ENCODE measurements around the gene PLA2G15.
A peak's percentile ranks its signal among the peaks of the same experiment; 100 is the strongest.

PLA2G15 gene

DNA sequence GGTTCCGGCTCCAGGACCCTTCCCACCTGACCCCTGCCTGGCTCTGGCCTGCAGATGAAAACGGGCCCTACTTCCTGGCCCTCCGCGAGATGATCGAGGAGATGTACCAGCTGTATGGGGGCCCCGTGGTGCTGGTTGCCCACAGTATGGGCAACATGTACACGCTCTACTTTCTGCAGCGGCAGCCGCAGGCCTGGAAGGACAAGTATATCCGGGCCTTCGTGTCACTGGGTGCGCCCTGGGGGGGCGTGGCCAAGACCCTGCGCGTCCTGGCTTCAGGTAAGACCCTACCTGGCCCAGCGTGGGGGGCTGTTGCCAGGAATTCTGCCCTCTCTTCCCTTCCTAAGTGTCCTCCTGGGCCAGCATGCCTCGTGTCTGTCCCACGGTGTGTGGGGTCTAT is 10.5 kb downstream of the PLA2G15 start:
- DNase-seq: no peak

DNA sequence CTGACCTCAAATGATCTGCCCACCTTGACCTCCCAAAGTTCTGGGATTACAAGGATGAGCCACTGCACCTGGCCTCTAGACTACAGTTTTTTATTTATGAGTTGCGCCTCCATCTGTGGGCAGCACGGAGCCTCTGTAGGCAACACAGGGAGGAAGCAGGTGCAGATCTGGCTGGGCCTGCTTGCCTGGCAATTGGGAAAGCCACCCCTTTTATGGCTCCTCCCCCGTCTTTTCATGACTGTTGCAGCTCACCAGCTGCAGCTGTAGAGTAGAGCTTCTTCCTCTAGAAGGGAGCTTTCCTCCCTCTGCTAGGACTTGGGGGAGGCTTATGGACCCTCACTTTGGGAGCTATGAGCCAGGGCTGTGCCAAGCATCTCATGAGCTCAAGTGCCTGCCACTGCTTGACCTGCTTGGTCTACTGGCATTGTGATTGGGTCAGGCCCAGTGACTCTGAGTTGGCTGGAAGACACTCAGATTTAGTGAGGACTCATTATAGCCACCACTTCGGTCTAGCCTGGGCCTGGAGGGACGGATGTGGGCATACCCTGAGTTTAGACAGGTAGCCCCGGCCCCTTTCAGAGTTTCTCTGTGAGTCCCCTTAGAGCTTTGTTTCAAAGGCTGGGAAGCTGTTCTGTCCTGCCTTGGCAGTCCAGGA is 12.2 kb downstream of the PLA2G15 start:
- DNase-seq: no peak

DNA sequence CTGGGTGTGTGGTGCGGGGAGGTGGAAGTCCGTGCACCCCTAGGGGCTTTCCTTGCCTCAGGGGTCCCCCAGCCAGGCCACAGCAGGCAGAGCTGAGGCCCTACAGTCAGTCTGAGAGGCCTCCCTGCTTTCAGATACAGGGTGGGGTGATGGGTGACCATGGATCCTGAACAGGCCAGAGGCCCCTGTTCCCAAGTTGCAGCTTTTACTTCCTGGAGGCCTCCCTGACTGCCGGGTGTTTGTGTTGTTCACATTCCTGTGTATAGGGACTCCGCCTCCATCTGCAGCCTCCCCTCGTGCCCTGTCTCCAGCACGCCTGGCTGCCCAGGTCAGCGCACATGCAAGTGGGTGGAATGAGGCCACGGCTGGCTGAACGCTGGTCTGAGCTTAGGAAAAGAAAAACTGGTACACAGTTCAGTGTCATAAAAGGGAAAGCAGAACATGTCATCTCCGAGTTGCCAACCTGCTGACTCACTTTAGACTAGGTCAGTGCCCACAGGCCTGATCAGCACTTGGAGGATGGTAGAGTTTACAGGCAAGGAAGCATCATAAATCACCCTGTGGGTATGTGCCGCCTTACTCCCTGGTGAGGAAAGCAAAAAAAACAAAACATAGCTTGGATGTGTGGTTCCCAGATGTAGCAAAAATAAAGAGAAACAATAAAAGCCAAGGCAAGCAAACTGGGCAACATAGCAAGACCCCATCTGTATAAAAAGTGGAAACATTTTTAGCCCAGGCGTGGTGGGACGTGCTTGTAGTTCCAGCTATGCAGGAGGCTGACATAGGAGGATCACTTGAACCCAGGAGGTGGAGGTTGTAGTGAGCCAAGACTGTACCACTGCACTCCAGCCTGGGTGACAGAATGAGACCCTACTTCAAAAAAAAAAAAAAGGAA is 13.0 kb downstream of the PLA2G15 start:
- DNase-seq: no peak

DNA sequence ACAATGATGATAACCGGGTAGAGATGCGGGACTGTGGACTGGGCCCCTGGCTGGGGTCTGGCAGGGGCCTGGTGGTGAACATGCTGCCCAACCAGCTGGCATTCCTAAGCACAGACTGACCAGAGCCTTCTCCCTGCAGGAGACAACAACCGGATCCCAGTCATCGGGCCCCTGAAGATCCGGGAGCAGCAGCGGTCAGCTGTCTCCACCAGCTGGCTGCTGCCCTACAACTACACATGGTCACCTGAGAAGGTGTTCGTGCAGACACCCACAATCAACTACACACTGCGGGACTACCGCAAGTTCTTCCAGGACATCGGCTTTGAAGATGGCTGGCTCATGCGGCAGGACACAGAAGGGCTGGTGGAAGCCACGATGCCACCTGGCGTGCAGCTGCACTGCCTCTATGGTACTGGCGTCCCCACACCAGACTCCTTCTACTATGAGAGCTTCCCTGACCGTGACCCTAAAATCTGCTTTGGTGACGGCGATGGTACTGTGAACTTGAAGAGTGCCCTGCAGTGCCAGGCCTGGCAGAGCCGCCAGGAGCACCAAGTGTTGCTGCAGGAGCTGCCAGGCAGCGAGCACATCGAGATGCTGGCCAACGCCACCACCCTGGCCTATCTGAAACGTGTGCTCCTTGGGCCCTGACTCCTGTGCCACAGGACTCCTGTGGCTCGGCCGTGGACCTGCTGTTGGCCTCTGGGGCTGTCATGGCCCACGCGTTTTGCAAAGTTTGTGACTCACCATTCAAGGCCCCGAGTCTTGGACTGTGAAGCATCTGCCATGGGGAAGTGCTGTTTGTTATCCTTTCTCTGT is 14.0 kb downstream of the PLA2G15 start:
- DNase-seq: no peak

DNA sequence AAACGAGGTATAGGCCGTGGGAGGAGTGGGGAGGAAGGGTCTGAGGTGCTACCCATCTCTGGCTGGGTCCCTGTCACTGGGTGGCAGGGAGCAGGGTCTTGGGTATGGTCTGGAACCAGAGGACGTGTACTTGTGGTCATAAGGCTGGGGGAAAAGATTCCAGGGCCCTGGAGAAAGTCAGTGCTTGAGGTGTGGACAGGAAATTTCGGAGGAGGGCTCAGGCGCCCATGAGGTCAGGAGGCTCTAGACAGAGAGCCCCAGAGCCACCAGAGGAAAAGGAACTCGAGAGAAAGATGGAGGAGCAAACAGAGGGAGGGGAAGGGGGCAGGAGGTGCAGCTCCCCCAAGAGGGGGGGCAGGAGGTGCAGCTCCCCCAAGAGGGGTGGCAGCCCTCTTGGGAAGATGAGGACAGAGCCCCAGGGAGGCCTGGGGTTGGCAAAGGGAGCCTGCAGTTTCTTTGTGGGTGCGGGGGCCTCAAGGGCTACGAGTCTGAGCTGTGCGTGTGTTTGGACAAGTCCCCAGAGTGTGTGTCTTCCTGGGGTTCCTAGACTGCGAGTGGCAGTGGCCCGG is 18.5 kb downstream of the PLA2G15 start:
- DNase-seq: no peak

DNA sequence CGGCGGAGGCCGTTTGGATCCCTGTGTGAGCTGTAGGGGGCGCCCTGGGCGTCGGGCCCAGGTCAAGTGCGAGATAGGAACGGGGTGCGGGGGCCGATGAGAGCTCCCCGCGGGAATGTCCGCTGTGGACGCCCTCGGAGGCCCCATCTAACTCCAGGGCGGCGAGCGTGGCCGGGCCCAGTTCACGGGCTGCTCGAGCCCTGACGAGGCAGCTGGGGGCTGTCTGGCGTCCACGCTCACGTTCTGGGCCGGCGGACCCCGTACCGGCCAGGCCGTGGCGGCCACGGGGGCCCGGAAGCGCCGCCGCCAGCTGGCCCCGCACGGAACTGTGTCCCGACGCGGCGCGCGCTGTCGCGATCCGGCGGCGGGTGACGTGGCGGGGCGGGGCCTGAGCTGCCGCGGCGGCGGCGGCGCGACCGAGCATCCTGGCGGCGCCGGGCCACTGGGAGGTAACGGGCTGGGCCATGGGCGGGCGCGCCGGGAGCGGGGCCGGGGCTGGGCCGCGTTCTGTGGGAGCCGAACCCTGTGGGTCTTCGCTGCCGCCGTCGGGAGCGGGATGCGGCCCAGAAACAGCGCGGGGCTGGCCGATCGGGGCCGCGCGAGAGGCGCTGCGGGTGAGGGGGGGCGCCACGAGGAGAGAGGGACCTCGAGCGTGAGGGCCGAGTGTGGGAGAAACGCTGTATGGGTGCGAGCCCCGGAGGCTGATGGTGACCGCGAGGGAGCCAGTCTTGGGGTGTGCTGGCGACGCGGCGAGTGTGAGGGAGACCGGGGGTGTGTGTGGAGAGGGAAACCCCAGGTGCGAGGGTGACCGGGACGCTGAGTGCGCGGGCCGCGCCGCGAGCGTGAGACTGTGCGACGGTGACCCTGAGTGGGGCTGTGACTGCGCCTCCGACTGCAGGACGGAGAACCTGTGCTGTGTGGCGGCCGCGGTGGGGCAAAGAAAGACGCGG is 19.2 kb downstream of the PLA2G15 start, which contains the start of gene SLC7A6:
Gene SLC7A6 (plus strand): TSS at position 399 of the 950 bp plus-strand sequence. CDS start 10,201 bp downstream, outside the sequence.
- peak; percentile 87 for DNase-seq

DNA sequence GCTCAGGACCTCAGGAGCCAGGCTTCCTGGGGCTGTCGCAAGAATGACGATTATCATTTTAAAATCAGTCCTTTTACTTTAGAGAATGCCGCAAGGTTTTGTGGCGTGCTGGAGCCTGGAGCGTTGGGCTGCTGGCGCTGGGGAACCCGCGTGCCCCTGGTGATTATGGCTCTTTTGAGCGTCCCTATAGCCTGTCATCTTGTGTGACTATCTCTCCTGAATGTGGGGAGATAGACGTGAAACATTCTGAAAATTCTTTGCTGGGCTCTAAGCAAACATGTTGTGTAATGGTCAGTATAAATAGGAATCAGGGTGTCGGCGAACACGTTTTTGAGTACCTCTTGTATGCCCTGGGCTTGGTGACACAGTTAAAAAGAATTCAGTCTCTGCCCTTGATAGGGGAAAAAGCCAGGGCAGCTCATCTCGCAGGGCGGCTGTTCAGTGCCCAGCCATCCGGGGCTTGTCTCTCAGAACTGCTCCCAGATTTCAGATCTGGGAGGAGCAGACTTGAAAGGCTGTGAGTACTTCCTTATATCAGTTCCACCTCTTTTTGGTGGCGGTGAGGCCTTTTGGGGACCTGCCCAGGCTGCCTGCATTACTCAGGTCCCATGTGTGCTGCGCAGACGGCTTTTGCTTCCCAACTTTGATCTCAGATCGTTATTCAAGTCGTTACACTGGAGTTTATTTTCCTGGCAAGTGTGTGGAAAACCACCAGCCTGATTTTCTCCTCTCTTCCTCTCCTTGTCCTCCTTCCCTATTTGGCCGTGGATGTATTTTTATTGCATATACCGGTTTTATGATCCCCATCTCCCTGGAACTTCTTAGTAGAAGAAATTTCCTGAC is 20.1 kb downstream of the PLA2G15 start:
- peak; percentile 55 for DNase-seq

DNA sequence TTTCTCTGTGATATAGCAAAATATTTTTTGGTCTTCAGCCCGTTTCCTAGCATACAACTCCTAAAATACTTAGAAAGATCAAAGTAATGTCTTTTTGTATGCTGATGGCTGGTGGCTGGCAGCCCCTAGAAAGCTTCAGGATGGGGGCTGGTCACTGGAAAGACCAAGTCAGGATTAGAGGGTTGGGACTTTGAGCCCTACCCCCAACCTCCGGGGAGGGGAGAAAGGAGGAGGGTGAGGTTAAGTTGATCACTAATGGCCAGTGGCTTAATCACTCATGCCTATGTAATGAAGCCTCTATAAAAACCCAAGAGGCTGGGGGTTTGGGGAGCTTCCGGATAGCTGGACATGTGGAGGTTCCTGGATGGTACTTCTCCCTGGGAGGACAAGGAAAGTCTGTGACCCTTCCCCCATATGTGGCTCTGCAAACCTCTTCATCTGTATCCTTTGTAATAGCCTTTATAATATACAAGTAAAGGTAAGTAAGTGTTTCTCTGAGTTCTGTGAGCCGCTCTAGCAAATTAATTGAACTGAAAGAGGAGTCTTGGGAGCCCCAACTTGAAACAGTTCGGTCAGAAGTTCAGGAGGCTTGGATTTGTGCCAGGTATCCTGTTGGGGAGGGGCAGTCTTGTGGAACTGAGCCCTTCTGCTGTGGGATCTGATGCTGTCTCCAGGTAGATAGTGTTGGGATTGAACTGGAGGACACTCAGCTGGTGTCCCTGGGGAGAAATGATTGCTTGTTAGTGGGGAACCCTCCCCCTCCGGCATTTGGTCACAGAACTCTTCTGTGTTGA is 22.6 kb downstream of the PLA2G15 start:
- no peak for DNase-seq

DNA sequence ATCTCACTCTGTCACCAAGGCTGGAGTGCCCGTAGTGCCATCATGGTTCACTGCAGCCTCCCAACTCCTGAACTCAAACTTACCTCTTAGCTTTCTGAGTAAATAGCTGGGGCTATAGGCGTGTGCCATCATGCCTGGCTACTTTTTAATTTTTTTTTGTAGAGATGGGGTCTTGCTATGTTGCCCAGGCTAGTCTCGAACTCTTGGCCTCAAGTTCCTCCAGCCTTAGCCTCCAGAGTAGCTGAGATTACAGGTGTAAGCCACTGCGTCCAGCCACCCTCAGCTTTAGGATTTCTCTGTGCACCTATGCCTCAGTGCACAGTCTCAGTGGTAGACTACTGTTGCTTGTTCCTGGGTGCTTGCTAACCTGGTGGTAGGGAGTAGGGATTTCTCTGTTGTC is 24.6 kb downstream of the PLA2G15 start:
- no peak for DNase-seq

DNA sequence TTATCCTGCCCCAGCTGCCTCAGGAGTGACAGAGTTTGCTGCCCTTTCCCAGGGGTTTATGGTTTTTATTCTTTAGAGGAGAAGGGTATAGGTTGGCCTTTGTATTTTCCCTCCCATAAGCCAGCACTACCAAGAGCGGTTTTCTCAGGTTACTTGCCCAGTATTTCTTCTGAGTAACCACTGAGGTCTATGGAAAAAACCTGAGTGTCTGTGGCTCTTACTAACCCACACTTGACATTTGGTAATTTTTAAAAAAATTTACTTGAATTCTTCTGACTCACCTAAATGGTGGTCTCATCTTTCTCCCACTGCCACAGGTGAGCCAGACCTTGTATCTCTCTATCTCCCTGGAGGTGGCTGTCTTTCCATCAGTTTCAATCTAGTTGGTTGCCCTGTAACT is 25.2 kb downstream of the PLA2G15 start:
- no peak for DNase-seq

DNA sequence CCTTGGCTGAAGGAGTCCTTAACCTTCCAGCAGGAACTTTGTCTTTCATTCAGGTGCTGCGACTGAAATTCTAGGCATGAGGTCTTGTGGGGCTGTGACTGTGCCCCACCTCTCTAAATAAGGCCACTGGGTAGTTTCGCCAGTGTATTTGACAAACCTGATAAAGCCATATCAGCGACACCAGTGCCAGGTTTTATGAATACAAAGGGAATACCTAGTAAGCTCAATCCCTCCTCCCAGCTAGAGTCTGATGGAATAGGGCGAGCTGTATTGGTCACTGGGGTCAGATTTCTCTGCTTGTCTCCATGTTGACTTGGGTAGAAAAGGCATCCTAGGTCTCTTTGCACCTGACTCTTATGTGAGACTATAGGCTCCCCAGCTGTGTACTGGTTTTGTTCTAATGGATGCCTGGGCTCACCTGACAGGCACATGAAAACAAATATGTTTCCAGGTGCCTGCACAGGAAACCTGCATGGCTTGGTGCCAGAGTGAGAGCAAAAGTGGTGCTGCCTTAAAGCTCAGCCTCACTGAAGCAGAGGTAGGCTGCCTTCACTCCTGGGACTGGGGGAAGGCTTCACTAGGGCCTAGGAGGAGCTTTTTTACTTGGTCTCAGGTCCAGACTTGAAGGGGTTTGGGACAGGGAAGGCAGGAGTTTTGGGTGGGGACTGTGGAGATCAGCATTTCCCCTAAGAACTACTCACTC is 27.5 kb downstream of the PLA2G15 start:
- peak; percentile 34 for DNase-seq

DNA sequence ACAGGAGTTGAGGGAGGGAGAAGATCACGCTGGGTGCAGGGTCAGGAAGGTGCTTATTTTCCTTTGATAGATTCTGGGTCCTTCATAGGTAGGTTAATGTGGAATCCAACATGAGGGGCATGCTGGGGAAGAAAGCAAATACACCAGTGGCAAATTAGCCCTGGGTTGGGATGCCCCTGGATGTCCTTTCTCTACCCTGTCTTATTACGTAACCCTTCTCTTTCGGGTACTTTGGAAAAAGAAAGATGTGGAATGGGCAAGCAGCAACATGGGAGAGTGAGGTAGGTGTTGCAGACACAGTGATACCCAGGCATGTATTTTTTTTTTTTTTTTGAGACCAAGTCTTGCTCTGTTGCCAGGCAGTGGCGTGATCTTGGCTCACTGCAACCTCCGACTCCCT is 28.3 kb downstream of the PLA2G15 start:
- no peak for DNase-seq

DNA sequence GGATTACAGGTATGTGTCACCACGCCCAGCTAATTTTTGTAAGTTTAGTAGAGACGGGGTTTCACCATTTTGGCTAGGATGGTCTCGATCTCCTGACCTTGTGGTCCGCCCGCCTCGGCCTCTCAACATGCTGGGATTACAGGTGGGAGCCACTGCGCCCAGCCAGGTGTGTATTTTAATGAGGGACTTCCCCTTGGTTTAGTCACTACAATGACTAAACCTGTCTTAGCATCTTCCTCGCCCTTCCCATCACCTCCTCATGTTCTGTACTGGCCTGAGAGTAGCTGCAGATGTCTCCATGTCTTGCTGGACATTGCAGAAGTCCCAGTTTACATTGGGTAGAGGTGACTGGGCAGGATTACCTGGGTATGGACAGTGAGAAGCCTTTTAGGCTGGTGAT is 28.7 kb downstream of the PLA2G15 start:
- no peak for DNase-seq

DNA sequence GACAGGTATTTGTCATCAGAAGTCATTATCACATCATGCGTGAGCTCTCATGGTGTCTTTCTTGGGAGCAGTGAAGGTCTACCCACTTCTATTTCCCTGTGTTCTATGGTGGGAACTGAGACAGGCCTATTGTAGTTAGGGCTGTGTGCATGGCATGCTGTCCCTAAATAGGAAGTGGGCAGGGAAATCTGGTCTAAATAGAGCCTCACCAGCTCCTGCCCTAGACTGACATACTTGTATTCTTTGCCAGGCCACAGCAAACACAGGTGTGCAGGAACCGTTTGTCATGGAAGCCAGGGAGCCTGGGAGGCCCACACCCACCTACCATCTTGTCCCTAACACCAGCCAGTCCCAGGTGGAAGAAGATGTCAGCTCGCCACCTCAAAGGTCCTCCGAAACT is 29.3 kb downstream of the PLA2G15 start:
- DNase-seq: no peak

DNA sequence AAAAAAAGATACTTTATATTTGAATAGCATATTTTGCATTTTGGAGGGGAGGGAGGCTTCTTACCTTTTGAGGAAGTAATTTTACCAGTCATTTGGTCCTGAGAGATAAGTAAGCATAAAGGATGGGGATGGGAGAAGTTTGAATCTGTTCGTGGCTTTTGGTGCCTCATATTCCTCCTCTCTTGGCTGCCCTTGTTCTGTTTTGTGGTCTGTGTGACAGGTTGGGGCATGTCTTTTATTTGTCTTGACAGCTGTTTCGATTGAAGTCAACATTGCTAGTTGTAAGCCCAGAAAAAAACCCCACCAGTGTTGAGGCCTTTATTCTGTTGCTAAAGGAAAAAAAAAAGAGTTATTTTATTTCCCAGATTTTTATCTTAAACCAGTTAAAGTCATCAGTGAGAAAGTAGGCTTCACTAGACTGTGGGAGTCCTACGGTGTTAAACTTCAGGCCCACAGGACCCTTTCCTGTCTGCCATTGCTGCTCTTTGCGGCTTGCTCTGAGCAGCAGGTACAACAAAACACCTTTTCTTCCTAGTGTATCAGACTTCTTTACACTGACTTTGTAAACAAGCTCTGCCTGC is 30.5 kb downstream of the PLA2G15 start:
- peak; percentile 30 for DNase-seq

DNA sequence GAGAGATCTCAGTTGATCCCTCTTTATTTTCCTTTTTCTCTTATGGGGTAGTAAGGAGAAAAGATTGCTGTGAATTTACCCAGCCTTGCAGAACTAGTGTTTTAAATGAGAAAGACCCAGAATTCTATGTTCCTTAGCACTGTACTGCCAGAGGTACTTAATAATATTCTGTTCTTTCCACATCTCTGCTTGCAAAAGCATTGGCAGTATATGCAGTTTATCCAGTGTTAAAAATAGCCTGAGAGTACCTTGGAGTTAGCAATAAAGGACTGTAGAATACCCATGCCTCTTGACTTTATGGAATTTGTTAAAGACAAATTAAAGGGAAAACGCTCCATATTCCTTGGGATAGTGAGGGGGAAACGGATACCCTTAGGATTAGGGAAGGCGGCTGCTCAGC is 31.1 kb downstream of the PLA2G15 start:
- DNase-seq: no peak

DNA sequence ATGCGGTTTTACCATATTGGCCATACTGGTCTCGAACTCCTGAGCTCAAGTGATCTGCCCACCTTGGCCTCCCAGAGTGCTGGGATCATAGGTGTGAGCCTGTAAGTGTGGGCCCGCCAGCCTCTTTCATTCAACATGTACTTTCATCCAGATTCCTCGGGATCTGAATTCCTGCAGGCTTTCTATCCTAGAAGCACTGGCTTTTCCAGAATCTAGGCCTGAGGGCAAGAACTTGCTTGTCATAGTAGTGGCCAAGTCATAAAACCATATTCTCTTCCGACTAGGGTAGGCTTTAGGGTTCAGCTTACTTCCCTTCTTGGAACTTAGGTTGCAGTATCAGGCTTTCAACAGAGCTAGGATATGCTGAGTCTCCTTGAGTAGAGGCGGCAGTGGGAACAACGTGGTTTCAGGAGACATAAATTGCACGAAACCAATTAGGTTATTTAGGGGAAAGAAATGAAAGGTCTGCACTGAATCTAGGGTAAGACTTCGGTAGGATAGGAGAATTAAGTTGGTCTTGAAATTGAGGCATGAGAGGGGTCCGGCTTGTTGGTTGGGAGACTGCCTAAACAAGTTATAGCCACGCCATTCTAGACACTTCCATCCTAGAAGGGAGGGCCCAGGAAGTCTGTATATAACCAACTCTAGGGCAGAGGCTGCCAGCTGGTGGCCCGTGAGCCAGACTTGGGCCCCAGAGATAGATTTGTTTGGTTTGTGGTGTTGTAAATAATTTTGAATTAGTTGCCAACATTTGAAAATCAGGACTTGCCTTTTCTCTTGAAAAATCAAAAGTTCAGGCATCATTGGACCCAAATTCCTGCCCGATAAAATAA is 34.8 kb downstream of the PLA2G15 start:
- no peak for DNase-seq
